Measurements from ENCODE around the gene CNTRL. TPM values are rescaled to one million over a fixed set of nuclear protein-coding genes. Genes with fewer than 3 reads are reported as not detected.

CNTRL gene
- total and polyA plus RNA-seq, 4 donors = 1.6 to 8.7 (median 4.4) TPM

DNA sequence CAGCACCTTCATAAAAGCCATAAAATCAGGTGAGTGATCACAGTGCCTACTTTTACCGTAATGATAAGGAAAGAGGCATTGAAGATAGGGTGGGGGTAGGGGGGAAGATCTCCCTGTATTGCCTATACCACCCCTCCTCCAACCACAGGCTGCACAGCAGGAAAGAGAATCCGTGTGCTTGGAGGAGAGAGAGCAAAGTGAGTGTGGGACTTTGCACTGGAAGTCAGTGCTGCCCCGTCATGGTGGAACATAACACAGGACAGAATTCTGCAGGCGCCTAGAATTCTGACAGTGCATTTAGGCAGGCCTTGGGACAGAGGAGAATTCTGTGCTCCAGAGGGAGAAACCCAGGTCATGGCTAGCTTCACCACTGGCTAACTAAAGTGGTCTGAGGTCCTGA is 21.2 kb upstream of the CNTRL start:
- H3K9ac ChIP-seq (ENCODE audit: low read depth in 1 of 2, low read length in 2 of 2) = peak overlapping the region in 1 of 2 donors; percentile 43
- WGBS = 35% methylated on average over 4 of the region's 4 CpGs
- H3K36me3 ChIP-seq (ENCODE audit: control insufficient read depth in 4 of 4, insufficient read depth in 3 of 4, low read depth in 1 of 4, low read length in 3 of 4) = no peaks in the 10 kb centered on the region
- no peak overlapping the region for H3K4me3 ChIP-seq (ENCODE audit: low read depth in 1 of 3, low read length in 3 of 3)
- H3K27me3 ChIP-seq (ENCODE audit: control insufficient read depth in 4 of 4, insufficient read depth in 4 of 4, low read length in 3 of 4) = no peaks in the 10 kb centered on the region
- H3K9me3 ChIP-seq (ENCODE audit: control insufficient read depth in 4 of 4, low read length in 3 of 4) = no peaks in the 10 kb centered on the region
- H3K27ac ChIP-seq (ENCODE audit: low read depth in 1 of 2, low read length in 2 of 2) = peak overlapping the region; percentile 79 to 81
- DNase-seq (ENCODE audit: low spot score) = no peak
- TF ChIP-seq, protein P1, sequence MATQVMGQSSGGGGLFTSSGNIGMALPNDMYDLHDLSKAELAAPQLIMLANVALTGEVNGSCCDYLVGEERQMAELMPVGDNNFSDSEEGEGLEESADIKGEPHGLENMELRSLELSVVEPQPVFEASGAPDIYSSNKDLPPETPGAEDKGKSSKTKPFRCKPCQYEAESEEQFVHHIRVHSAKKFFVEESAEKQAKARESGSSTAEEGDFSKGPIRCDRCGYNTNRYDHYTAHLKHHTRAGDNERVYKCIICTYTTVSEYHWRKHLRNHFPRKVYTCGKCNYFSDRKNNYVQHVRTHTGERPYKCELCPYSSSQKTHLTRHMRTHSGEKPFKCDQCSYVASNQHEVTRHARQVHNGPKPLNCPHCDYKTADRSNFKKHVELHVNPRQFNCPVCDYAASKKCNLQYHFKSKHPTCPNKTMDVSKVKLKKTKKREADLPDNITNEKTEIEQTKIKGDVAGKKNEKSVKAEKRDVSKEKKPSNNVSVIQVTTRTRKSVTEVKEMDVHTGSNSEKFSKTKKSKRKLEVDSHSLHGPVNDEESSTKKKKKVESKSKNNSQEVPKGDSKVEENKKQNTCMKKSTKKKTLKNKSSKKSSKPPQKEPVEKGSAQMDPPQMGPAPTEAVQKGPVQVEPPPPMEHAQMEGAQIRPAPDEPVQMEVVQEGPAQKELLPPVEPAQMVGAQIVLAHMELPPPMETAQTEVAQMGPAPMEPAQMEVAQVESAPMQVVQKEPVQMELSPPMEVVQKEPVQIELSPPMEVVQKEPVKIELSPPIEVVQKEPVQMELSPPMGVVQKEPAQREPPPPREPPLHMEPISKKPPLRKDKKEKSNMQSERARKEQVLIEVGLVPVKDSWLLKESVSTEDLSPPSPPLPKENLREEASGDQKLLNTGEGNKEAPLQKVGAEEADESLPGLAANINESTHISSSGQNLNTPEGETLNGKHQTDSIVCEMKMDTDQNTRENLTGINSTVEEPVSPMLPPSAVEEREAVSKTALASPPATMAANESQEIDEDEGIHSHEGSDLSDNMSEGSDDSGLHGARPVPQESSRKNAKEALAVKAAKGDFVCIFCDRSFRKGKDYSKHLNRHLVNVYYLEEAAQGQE (IDR thresholded peaks at IDR 0.05) = peak; percentile 73
- TF ChIP-seq JUND (IDR thresholded peaks at IDR 0.05) (peak; percentile 26 to 44), HNF4A (conservative IDR thresholded peaks at IDR 0.05) (peak; percentile 92 to 94), NR2F2 (IDR thresholded peaks at IDR 0.05) (no peak), SP1 (IDR thresholded peaks at IDR 0.05) (peak; percentile 93), YY1 (IDR thresholded peaks at IDR 0.05) (no peak), TAF1 (conservative IDR thresholded peaks at IDR 0.05) (peak; percentile 70), RXRA (IDR thresholded peaks at IDR 0.05) (peak; percentile 67 to 70), RAD21 (IDR thresholded peaks at IDR 0.05) (peak; percentile 30 to 35), FOXA2 (IDR thresholded peaks at IDR 0.05) (no peak), MAX (IDR thresholded peaks at IDR 0.05) (no peak), HNF4G (IDR thresholded peaks at IDR 0.05) (peak; percentile 90)
- TF ChIP-seq, protein P2, sequence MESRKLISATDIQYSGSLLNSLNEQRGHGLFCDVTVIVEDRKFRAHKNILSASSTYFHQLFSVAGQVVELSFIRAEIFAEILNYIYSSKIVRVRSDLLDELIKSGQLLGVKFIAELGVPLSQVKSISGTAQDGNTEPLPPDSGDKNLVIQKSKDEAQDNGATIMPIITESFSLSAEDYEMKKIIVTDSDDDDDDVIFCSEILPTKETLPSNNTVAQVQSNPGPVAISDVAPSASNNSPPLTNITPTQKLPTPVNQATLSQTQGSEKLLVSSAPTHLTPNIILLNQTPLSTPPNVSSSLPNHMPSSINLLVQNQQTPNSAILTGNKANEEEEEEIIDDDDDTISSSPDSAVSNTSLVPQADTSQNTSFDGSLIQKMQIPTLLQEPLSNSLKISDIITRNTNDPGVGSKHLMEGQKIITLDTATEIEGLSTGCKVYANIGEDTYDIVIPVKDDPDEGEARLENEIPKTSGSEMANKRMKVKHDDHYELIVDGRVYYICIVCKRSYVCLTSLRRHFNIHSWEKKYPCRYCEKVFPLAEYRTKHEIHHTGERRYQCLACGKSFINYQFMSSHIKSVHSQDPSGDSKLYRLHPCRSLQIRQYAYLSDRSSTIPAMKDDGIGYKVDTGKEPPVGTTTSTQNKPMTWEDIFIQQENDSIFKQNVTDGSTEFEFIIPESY (IDR thresholded peaks at IDR 0.05) = peak; percentile 27
- peaks cover 8 to 40% (median 32%) of the 10 kb centered on the region in 4 donors for H3K4me1 ChIP-seq (ENCODE audit: control insufficient read depth in 4 of 4, insufficient read depth in 4 of 4, low read length in 3 of 4)

DNA sequence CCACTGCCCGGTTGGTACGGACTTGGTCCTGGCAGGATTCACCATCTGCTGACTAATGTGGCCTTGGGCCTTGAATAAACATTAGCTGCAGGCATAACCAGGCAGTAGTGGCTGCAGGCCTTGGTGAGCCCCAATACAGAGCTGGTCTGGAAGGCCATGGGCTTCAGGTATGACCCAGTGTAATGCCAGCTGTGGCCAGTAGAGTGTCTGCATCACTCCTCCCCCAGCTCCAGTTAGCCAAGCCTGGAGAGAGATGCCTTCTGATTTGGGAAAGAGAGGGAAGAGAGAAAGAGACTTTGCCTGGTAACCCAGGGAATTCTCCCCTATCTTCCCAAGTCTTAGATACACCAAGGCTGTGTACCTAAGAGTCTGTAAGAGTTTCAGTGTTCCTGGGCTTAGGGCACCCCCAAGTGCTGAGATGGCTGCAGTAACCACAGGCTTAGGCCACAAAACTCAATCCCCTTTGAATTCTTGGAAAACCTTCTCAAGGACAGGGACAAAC is 19.1 kb upstream of the CNTRL start:
- 35% methylated on average over 2 of the region's 2 CpGs for WGBS
- Histone ChIP-seq H3K27me3 (ENCODE audit: control insufficient read depth in 4 of 4, insufficient read depth in 4 of 4, low read length in 3 of 4) (no peaks in the 10 kb centered on the region), H3K9me3 (ENCODE audit: control insufficient read depth in 4 of 4, low read length in 3 of 4) (no peaks in the 10 kb centered on the region), H3K4me1 (ENCODE audit: control insufficient read depth in 4 of 4, insufficient read depth in 4 of 4, low read length in 3 of 4) (peaks cover 8 to 35% (median 28%) of the 10 kb centered on the region in 4 donors), H3K27ac (ENCODE audit: low read depth in 1 of 2, low read length in 2 of 2) (peak overlapping the region; percentile 68 to 69), H3K36me3 (ENCODE audit: control insufficient read depth in 4 of 4, insufficient read depth in 3 of 4, low read depth in 1 of 4, low read length in 3 of 4) (no peaks in the 10 kb centered on the region), H3K9ac (ENCODE audit: low read depth in 1 of 2, low read length in 2 of 2) (no peak overlapping the region), H3K4me3 (ENCODE audit: low read depth in 1 of 3, low read length in 3 of 3) (no peak overlapping the region)
- no peak for DNase-seq (ENCODE audit: low spot score)
- TF ChIP-seq GABPA (IDR thresholded peaks at IDR 0.05 in 1 of 2, conservative IDR thresholded peaks at IDR 0.05 in 1 of 2) (no peak), JUND (IDR thresholded peaks at IDR 0.05) (peak in 1 of 2 donors; percentile 38), FOXA2 (IDR thresholded peaks at IDR 0.05) (peak; percentile 71), CTCF (IDR thresholded peaks at IDR 0.05; ENCODE audit: low read depth, low read length, missing input control) (peak; percentile 65), TAF1 (conservative IDR thresholded peaks at IDR 0.05) (peak; percentile 25), HNF4A (conservative IDR thresholded peaks at IDR 0.05) (peak; percentile 45 to 70), EGR1 (IDR thresholded peaks at IDR 0.05; ENCODE audit: low read depth in 2 of 2) (no peak), HNF4G (IDR thresholded peaks at IDR 0.05) (no peak), FOXA1 (IDR thresholded peaks at IDR 0.05) (peak; percentile 66), YY1 (IDR thresholded peaks at IDR 0.05) (peak; percentile 71), SP1 (IDR thresholded peaks at IDR 0.05) (peak; percentile 66), MAX (IDR thresholded peaks at IDR 0.05) (no peak), RXRA (IDR thresholded peaks at IDR 0.05) (peak; percentile 49 to 69), RAD21 (IDR thresholded peaks at IDR 0.05) (peak; percentile 69 to 76)
- TF ChIP-seq, protein P1 (IDR thresholded peaks at IDR 0.05) = no peak
- TF ChIP-seq, protein P2 (IDR thresholded peaks at IDR 0.05) = peak; percentile 44

All from liver (tissue), 9 donors.